K562 (cell line): Measurements from ENCODE around the gene GTPBP2. TPM values are rescaled to one million over a fixed set of nuclear protein-coding genes. Genes with fewer than 3 reads are reported as not detected.

Experiments used
- ARID3B ChIP-seq: fragments of 250-450 bp; sonication (Bioruptor Pico); IDR thresholded peaks from 2 replicates; pipeline ENCODE4 v1.4.0; 2020; ENCODE audit warnings: borderline replicate concordance
- EZH2 ChIP-seq: IDR thresholded peaks from 2 replicates; pipeline ENCODE4 v1.6.1; 2012; ENCODE audit warnings: low read depth, mild to moderate bottlenecking, inconsistent platforms, low read length, borderline replicate concordance
- GTF3C2 ChIP-seq: IDR thresholded peaks from 3 replicates; pipeline ENCODE4 v1.6.1; 2011; ENCODE audit warnings: borderline replicate concordance, mild to moderate bottlenecking, moderate library complexity; ENCODE audit not compliant: insufficient read length; ENCODE audit errors: extremely low read depth
- HOMEZ ChIP-seq: fragments of 250-450 bp; sonication (Bioruptor Pico); IDR thresholded peaks from 2 replicates; pipeline ENCODE4 v1.4.0; 2020; ENCODE audit warnings: mild to moderate bottlenecking, moderate library complexity
- HOXB6 ChIP-seq: fragments of 250-450 bp; sonication (Bioruptor Pico); IDR thresholded peaks from 2 replicates; pipeline ENCODE4 v1.5.1; 2022; ENCODE audit warnings: mild to moderate bottlenecking, borderline replicate concordance
- MAFF ChIP-seq: IDR thresholded peaks from 2 replicates; pipeline ENCODE4 v1.6.1; 2012; ENCODE audit warnings: low read length, improper control_type of control experiment
- MED1 ChIP-seq: sonication (generic); formaldehyde crosslinking; IDR thresholded peaks from 2 replicates; pipeline ENCODE4 v1.8.1; 2023; ENCODE audit warnings: missing genetic modification reagents, borderline replicate concordance
- RAD51 ChIP-seq: fragments of 450-650 bp; IDR thresholded peaks from 2 replicates; pipeline ENCODE4 v1.7.1; 2016; ENCODE audit warnings: low read depth, mild to moderate bottlenecking, borderline replicate concordance
- RBBP5 ChIP-seq: fragments of 200-600 bp; sonication (generic); IDR thresholded peaks from 2 replicates; pipeline ENCODE4 v1.6.1; 2012; ENCODE audit warnings: borderline replicate concordance, mild to moderate bottlenecking, low read length, control low read depth, inconsistent platforms; ENCODE audit not compliant: insufficient read depth, poor library complexity, severe bottlenecking
- VEZF1 ChIP-seq: fragments of 200-800 bp; sonication (Bioruptor generic); IDR thresholded peaks from 2 replicates; pipeline ENCODE4 v1.6.1; 2017; ENCODE audit warnings: missing genetic modification characterization, missing compliant biosample characterization
- ZFP1 ChIP-seq: fragments of 450-650 bp; formaldehyde crosslinking; IDR thresholded peaks from 2 replicates; pipeline ENCODE4 v1.4.0; 2020; ENCODE audit warnings: mild to moderate bottlenecking, mixed read lengths
- ZNF253 ChIP-seq: fragments of 250-450 bp; sonication (Bioruptor Pico); conservative IDR thresholded peaks from 2 replicates; pipeline ENCODE4 v1.6.1; 2021; ENCODE audit warnings: mild to moderate bottlenecking
- ZNF668 ChIP-seq: fragments of 250-450 bp; sonication (Bioruptor Pico); IDR thresholded peaks from 2 replicates; pipeline ENCODE4 v1.8.0; 2022; ENCODE audit warnings: mild to moderate bottlenecking, inconsistent platforms
- ZNF76 ChIP-seq: fragments of 250-450 bp; sonication (Bioruptor Pico); IDR thresholded peaks from 2 replicates; pipeline ENCODE4 v1.4.0; 2020; ENCODE audit warnings: mild to moderate bottlenecking, moderate library complexity, borderline replicate concordance
- ZNF785 ChIP-seq: fragments of 250-450 bp; sonication (Bioruptor Pico); IDR thresholded peaks from 2 replicates; pipeline ENCODE4 v1.4.0; 2020; ENCODE audit warnings: mild to moderate bottlenecking
- polyA plus RNA-seq, 8 experiments: library from polyadenylated mRNA; depleted of rRNA in 4 of 8; stranded (reverse) in 5 of 8; unstranded in 3 of 8; fragments of >200 nt; fragmentation: Nextera tagmentation in 2 of 8; fragmentation: Illumina TruSeq in 1 of 8; extraction: Ambion mirVana in 2 of 8; extraction: Trizol in 1 of 8; gene quantifications; 2 replicates each; pipeline versions ENCODE4 v1.2.1 to v1.2.3, GENCODE V29; 2011 to 2014; ENCODE audit warnings: inconsistent platforms in 1 of 8, missing spikeins in 1 of 8
- total RNA-seq, 7 experiments: library from RNA; depleted of rRNA in 6 of 7; stranded (reverse); fragments of >200 nt in 6 of 7; fragmentation: Illumina TruSeq in 2 of 7; extraction: Trizol in 2 of 7; gene quantifications; 2 replicates each; pipeline versions ENCODE4 v1.2.1 to v1.2.3, GENCODE V29; 2011 to 2021; ENCODE audit warnings: low replicate concordance in 1 of 7
- TF ChIP-seq, protein P1 (sequence below): fragments of 250-450 bp; sonication (Bioruptor Pico); IDR thresholded peaks from 2 replicates; pipeline ENCODE4 v1.8.0; 2022; ENCODE audit warnings: moderate library complexity, mild to moderate bottlenecking, inconsistent platforms

GTPBP2 gene
- total and polyA plus RNA-seq, 9 of the 15 experiments (the other 6 are each of a cell fraction or from before 2014, with no cell fraction given): 48.4 to 196 (median 111) TPM

GRCh38 chr6:43635387-43636307, 6.6 kb upstream of the GTPBP2 start, which contains the start of gene MAD2L1BP (continued):
- peak; percentile 89; the same call in 1 of the 2 replicates for TF ChIP-seq ZNF76 (CRISPR knock-in tag)
- TF ChIP-seq ZNF253 (CRISPR knock-in tag): no peak
- no peak for TF ChIP-seq ZFP1 (CRISPR knock-in tag)
- TF ChIP-seq, protein P1, sequence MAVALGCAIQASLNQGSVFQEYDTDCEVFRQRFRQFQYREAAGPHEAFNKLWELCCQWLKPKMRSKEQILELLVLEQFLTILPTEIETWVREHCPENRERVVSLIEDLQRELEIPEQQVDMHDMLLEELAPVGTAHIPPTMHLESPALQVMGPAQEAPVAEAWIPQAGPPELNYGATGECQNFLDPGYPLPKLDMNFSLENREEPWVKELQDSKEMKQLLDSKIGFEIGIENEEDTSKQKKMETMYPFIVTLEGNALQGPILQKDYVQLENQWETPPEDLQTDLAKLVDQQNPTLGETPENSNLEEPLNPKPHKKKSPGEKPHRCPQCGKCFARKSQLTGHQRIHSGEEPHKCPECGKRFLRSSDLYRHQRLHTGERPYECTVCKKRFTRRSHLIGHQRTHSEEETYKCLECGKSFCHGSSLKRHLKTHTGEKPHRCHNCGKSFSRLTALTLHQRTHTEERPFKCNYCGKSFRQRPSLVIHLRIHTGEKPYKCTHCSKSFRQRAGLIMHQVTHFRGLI: no peak
- TF ChIP-seq HOXB6 (CRISPR knock-in tag): no peak
- no peak for TF ChIP-seq RAD51
- TF ChIP-seq GTF3C2: no peak
- peak; percentile 48; the same call in 1 of the 2 replicates for TF ChIP-seq VEZF1 (CRISPR knock-in tag)
- peak; percentile 95 for TF ChIP-seq RBBP5
- no peak for TF ChIP-seq ARID3B
- no peak for TF ChIP-seq MED1 (CRISPR knock-in tag)
- TF ChIP-seq ZNF668 (CRISPR knock-in tag): peak; percentile 80; the same call in 1 of the 2 replicates
- TF ChIP-seq MAFF: no peak
- no peak for TF ChIP-seq EZH2
- no peak for TF ChIP-seq ZNF785
- TF ChIP-seq HOMEZ (CRISPR knock-in tag): no peak
